Measurements from ENCODE around the gene OR6N2.

OR6N2 gene

GRCh38 chr1:158810311-158810710 lies 29.3 kb upstream of the OR6N2 start:
- Histone ChIP-seq H3K27me3 (ENCODE audit: control insufficient read depth, low read length) (peaks cover 2% of the 10 kb centered on the region; the same call in 1 of the 2 replicates), H3K9me3 (ENCODE audit: control insufficient read depth, insufficient read depth, low read length) (no peaks in the 10 kb centered on the region), H3K79me2 (ENCODE audit: control insufficient read depth, low read length) (no peaks in the 10 kb centered on the region), H3K9me2 (replicated peaks; ENCODE audit: control insufficient read depth, low read length) (no peaks in the 10 kb centered on the region), H3K4me3 (ENCODE audit: low read length) (no peak overlapping the region), H4K20me1 (ENCODE audit: control insufficient read depth, insufficient read depth, low read depth, low read length) (no peaks in the 10 kb centered on the region), H3K27ac (ENCODE audit: low read depth, low read length) (no peak overlapping the region), H3K4me1 (ENCODE audit: control insufficient read depth, low read length) (no peaks in the 10 kb centered on the region), H3K36me3 (ENCODE audit: control insufficient read depth, low read length) (no peaks in the 10 kb centered on the region), H3K4me2 (ENCODE audit: low read length) (no peak overlapping the region), H3F3A (ENCODE audit: control insufficient read depth, insufficient read depth) (no peaks in the 10 kb centered on the region)
- TF ChIP-seq EZH2phosphoT487 (IDR thresholded peaks at IDR 0.05; ENCODE audit: borderline replicate concordance, low read length) (no peak), CTCF (IDR thresholded peaks at IDR 0.05; ENCODE audit: low read depth, low read length, poor library complexity, severe bottlenecking) (no peak)

GRCh38 chr1:158809862-158810261 lies 28.9 kb upstream of the OR6N2 start:
- Histone ChIP-seq H3K27me3 (ENCODE audit: control insufficient read depth, low read length) (peaks cover 2% of the 10 kb centered on the region; the same call in 1 of the 2 replicates), H4K20me1 (ENCODE audit: control insufficient read depth, insufficient read depth, low read depth, low read length) (no peaks in the 10 kb centered on the region), H3F3A (ENCODE audit: control insufficient read depth, insufficient read depth) (no peaks in the 10 kb centered on the region), H3K9me2 (replicated peaks; ENCODE audit: control insufficient read depth, low read length) (no peaks in the 10 kb centered on the region), H3K4me3 (ENCODE audit: low read length) (no peak overlapping the region), H3K36me3 (ENCODE audit: control insufficient read depth, low read length) (no peaks in the 10 kb centered on the region), H3K4me1 (ENCODE audit: control insufficient read depth, low read length) (no peaks in the 10 kb centered on the region), H3K27ac (ENCODE audit: low read depth, low read length) (no peak overlapping the region), H3K79me2 (ENCODE audit: control insufficient read depth, low read length) (no peaks in the 10 kb centered on the region), H3K9me3 (ENCODE audit: control insufficient read depth, insufficient read depth, low read length) (no peaks in the 10 kb centered on the region), H3K4me2 (ENCODE audit: low read length) (no peak overlapping the region)
- TF ChIP-seq EZH2phosphoT487 (IDR thresholded peaks at IDR 0.05; ENCODE audit: borderline replicate concordance, low read length) (no peak), CTCF (IDR thresholded peaks at IDR 0.05; ENCODE audit: low read depth, low read length, poor library complexity, severe bottlenecking) (no peak)

GRCh38 chr1:158809256-158809655 lies 28.3 kb upstream of the OR6N2 start:
- Histone ChIP-seq H3K27me3 (ENCODE audit: control insufficient read depth, low read length) (peaks cover 2% of the 10 kb centered on the region), H3K9me2 (replicated peaks; ENCODE audit: control insufficient read depth, low read length) (no peaks in the 10 kb centered on the region), H3K4me1 (ENCODE audit: control insufficient read depth, low read length) (no peaks in the 10 kb centered on the region), H3F3A (ENCODE audit: control insufficient read depth, insufficient read depth) (no peaks in the 10 kb centered on the region), H3K36me3 (ENCODE audit: control insufficient read depth, low read length) (no peaks in the 10 kb centered on the region), H4K20me1 (ENCODE audit: control insufficient read depth, insufficient read depth, low read depth, low read length) (no peaks in the 10 kb centered on the region), H3K27ac (ENCODE audit: low read depth, low read length) (no peak overlapping the region), H3K79me2 (ENCODE audit: control insufficient read depth, low read length) (no peaks in the 10 kb centered on the region), H3K9me3 (ENCODE audit: control insufficient read depth, insufficient read depth, low read length) (no peaks in the 10 kb centered on the region), H3K4me3 (ENCODE audit: low read length) (no peak overlapping the region), H3K4me2 (ENCODE audit: low read length) (no peak overlapping the region)
- TF ChIP-seq EZH2phosphoT487 (IDR thresholded peaks at IDR 0.05; ENCODE audit: borderline replicate concordance, low read length) (no peak), CTCF (IDR thresholded peaks at IDR 0.05; ENCODE audit: low read depth, low read length, poor library complexity, severe bottlenecking) (no peak)

All from DOHH2 (cell line).